HepG2 (cell line): Measurements from ENCODE around the gene SIX4. TPM values are rescaled to one million over a fixed set of nuclear protein-coding genes. Genes with fewer than 3 reads are reported as not detected.

Experiments
- ATAC-seq: fragments of 200-7000 bp; cut with Tn5 transposase; 3 replicates; pipeline ENCODE4 v1.9.1; 2020; ENCODE audit warnings: mild to moderate bottlenecking, moderate library complexity
- BruUV-seq: library from RNA; stranded (reverse); fragments of 400-500 nt; replicated peaks from 2 replicates; lab custom pipeline; 2021; lab: Mats Ljungman, UMichigan
- CTCF ChIA-PET: fragments of 300-600 bp; formaldehyde crosslinking; extraction: SDS; loops from one replicate; lab custom pipeline; 2021; ENCODE audit warnings: low total read pairs, inconsistent platforms, low intra/inter-chr PET ratio; lab: Yijun Ruan, JAX
- POLR2A ChIA-PET: fragments of 350-600 bp; sonication (Branson Sonifier 250); formaldehyde crosslinking; loops from one replicate; lab custom pipeline; 2020; ENCODE audit warnings: antibody characterized with exemption, inconsistent platforms; lab: Yijun Ruan, JAX
- DNase-seq: peaks from one replicate; pipeline ENCODE4 v3.0.0-alpha.2; 2015; ENCODE audit warnings: low spot score
- FAIRE-seq: peaks from 3 replicates; lab custom pipeline; 2011; peaks lifted over from hg19 to GRCh38; lab: Jason Lieb, UNC
- H2AFZ ChIP-seq: one replicate; pipeline ENCODE4 v1.6.1; 2011; ENCODE audit warnings: low read length, inconsistent platforms
- H3K27ac ChIP-seq: fragments of 300-600 bp; 3 replicates; pipeline ENCODE4 v1.8.0; 2011; ENCODE audit warnings: mixed run types, mild to moderate bottlenecking, mixed read lengths, low read length, inconsistent platforms; ENCODE audit not compliant: insufficient read depth; ENCODE audit errors: extremely low read length
- H3K27me3 ChIP-seq, 2 experiments: fragments of 200-600 bp in 1 of 2; 2 replicates in 1 of 2; 3 replicates in 1 of 2; pipeline versions ENCODE4 v1.6.0 to v1.8.0; 2011; ENCODE audit warnings: low read length in 2 of 2, mild to moderate bottlenecking in 2 of 2, moderate library complexity in 2 of 2, inconsistent platforms in 1 of 2; ENCODE audit not compliant: insufficient read depth in 2 of 2, control insufficient read depth in 1 of 2
- H3K36me3 ChIP-seq, 2 experiments: fragments of 200-600 bp in 1 of 2; replicated peaks in 1 of 2; 2 replicates in 1 of 2; 3 replicates in 1 of 2; pipeline versions ENCODE4 v1.5.1 to v1.8.0; 2011; ENCODE audit warnings: low read length in 2 of 2, inconsistent platforms in 1 of 2; ENCODE audit not compliant: insufficient read depth in 2 of 2, control insufficient read depth in 1 of 2
- H3K4me1 ChIP-seq: 2 replicates; pipeline ENCODE4 v1.5.1; 2012; ENCODE audit warnings: low read length, inconsistent platforms; ENCODE audit not compliant: insufficient read depth
- H3K4me2 ChIP-seq: 2 replicates; pipeline ENCODE4 v1.6.0; 2011; ENCODE audit warnings: low read depth, low read length, inconsistent platforms
- H3K4me3 ChIP-seq, 3 experiments: fragments of 200-600 bp in 1 of 3; sonication (generic), shearing (Covaris generic) in 1 of 3; replicated peaks in 1 of 3; 2 replicates each; pipeline ENCODE4 v1.5.1; 2011 to 2016; ENCODE audit warnings: low read length in 3 of 3, inconsistent platforms in 2 of 3, low read depth in 2 of 3, mild to moderate bottlenecking in 2 of 3, control low read depth in 1 of 3, mixed read lengths in 1 of 3; ENCODE audit not compliant: insufficient read depth in 1 of 3
- H3K79me2 ChIP-seq: one replicate; pipeline ENCODE4 v1.6.1; 2011; ENCODE audit warnings: low read length, inconsistent platforms; ENCODE audit not compliant: insufficient read depth
- H3K9ac ChIP-seq: 2 replicates; pipeline ENCODE4 v1.6.0; 2011; ENCODE audit warnings: mild to moderate bottlenecking, low read depth, low read length, inconsistent platforms; ENCODE audit not compliant: insufficient read depth
- H3K9me3 ChIP-seq: 2 replicates; pipeline ENCODE4 v1.5.1; 2012; ENCODE audit warnings: mild to moderate bottlenecking, low read length
- H4K20me1 ChIP-seq: 2 replicates; pipeline ENCODE4 v1.6.0; 2011; ENCODE audit warnings: inconsistent platforms, mild to moderate bottlenecking, low read length, moderate library complexity; ENCODE audit not compliant: insufficient read depth
- KAT8 ChIP-seq: IDR thresholded peaks from 2 replicates; pipeline ENCODE4 v1.6.1; 2016; ENCODE audit warnings: missing genetic modification reagents, missing compliant biosample characterization
- NFYB ChIP-seq: sonication (generic); formaldehyde crosslinking; IDR thresholded peaks from 2 replicates; pipeline ENCODE4 v1.4.0; 2020; ENCODE audit warnings: missing genetic modification reagents
- PCBP2 ChIP-seq: fragments of 200-400 bp; formaldehyde crosslinking; optimal IDR thresholded peaks from 2 replicates; pipeline ENCODE3; 2018; ENCODE audit warnings: low read length, low read depth; ENCODE audit not compliant: poor library complexity, severe bottlenecking
- PRPF4 ChIP-seq: fragments of 200-400 bp; formaldehyde crosslinking; IDR thresholded peaks from 2 replicates; pipeline ENCODE4 v1.6.1; 2016; ENCODE audit warnings: low read length, low read depth; ENCODE audit not compliant: poor library complexity, severe bottlenecking
- SAP130 ChIP-seq: IDR thresholded peaks from 2 replicates; pipeline ENCODE4 v1.6.1; 2016; ENCODE audit warnings: low read depth
- TBP ChIP-seq: sonication (generic); formaldehyde crosslinking; IDR thresholded peaks from 2 replicates; pipeline ENCODE4 v1.5.0; 2020; ENCODE audit warnings: missing genetic modification reagents
- TCF12 ChIP-seq, 2 experiments: fragments of 450-650 bp in 1 of 2; sonication (generic) in 1 of 2; formaldehyde crosslinking in 1 of 2; IDR thresholded peaks; 2 replicates each; pipeline versions ENCODE4 v1.6.1 to v1.8.0; 2017 to 2022; ENCODE audit warnings: antibody characterized with exemption in 1 of 2, mild to moderate bottlenecking in 1 of 2, missing genetic modification reagents in 1 of 2, moderate library complexity in 1 of 2
- TEAD3 ChIP-seq: optimal IDR thresholded peaks from 2 replicates; pipeline ENCODE3; 2016; ENCODE audit warnings: borderline replicate concordance
- ZFYVE20 ChIP-seq: sonication (generic); formaldehyde crosslinking; IDR thresholded peaks from 2 replicates; pipeline ENCODE4 v1.8.0; 2023; ENCODE audit warnings: low read depth, mild to moderate bottlenecking, moderate library complexity, missing genetic modification reagents, borderline replicate concordance
- ZNF512B ChIP-seq: sonication (generic); formaldehyde crosslinking; IDR thresholded peaks from 2 replicates; pipeline ENCODE4 v1.5.1; 2020; ENCODE audit warnings: missing genetic modification reagents, mild to moderate bottlenecking, borderline replicate concordance
- ZNF652 ChIP-seq: IDR thresholded peaks from 2 replicates; pipeline ENCODE4 v1.6.1; 2016; ENCODE audit warnings: low read depth, borderline replicate concordance
- ZNF720 ChIP-seq: sonication (generic); formaldehyde crosslinking; IDR thresholded peaks from 2 replicates; pipeline ENCODE4 v1.4.0; 2020; ENCODE audit warnings: missing genetic modification reagents
- WGBS: methylation state at CpG from one replicate; pipeline ENCODE4 v1.1.6; 2017; ENCODE audit warnings: low lambda C conversion rate; 5-methylcytosine and 5-hydroxymethylcytosine counted together
- in situ Hi-C: cut with HindIII; loops from 2 replicates; pipeline ENCODE4 v1.10.0; 2017; ENCODE audit warnings: low pct_unique_long_range_greater_than_20kb; ENCODE audit not compliant: extremely low pct_ligation_motif_present
- intact Hi-C: fragments of 100-400 bp; cut with micrococcal nuclease; formaldehyde crosslinking; loops from one replicate; pipeline ENCODE4 v1.10.0; 2022; ENCODE audit not compliant: unreplicated experiment
- polyA plus RNA-seq, 8 experiments: library from polyadenylated mRNA; depleted of rRNA in 3 of 8; stranded (reverse) in 7 of 8; unstranded in 1 of 8; fragments of >200 nt; fragmentation: Illumina TruSeq in 4 of 8; extraction: Trizol in 4 of 8; gene quantifications; 2 replicates each; pipeline versions ENCODE4 v1.2.1 to v1.2.3, GENCODE V29; 2011 to 2016; ENCODE audit warnings: low read depth in 4 of 8, missing spikeins in 1 of 8, mixed read lengths in 1 of 8; ENCODE audit not compliant: insufficient read depth in 1 of 8
- total RNA-seq, 5 experiments: library from RNA; depleted of rRNA; stranded (reverse); fragments of >200 nt; fragmentation: Illumina TruSeq; extraction: Trizol; gene quantifications; 2 replicates each; pipeline ENCODE4 v1.2.3, GENCODE V29; 2016; ENCODE audit warnings: low read depth in 1 of 5
- TF ChIP-seq, protein P1 (sequence below): sonication (generic); formaldehyde crosslinking; IDR thresholded peaks from 2 replicates; pipeline ENCODE4 v1.8.1; 2023; ENCODE audit warnings: mild to moderate bottlenecking, missing genetic modification reagents, borderline replicate concordance
- TF ChIP-seq, protein P2 (sequence below): sonication (generic); formaldehyde crosslinking; IDR thresholded peaks from 2 replicates; pipeline ENCODE4 v1.8.0; 2022; ENCODE audit warnings: mild to moderate bottlenecking, missing genetic modification reagents; ENCODE audit not compliant: insufficient replicate concordance

The SIX4 gene
- total and polyA plus RNA-seq, 2 of the 13 experiments (the other 11 are each of a cell fraction or from before 2014, with no cell fraction given), result 5.0 to 6.0 TPM

GRCh38 chr14:60736494-60736893, 12.3 kb upstream of the SIX4 start:
- ATAC-seq, result peak; percentile 57
- Histone ChIP-seq H3K9me3 (no peaks in the 10 kb centered on the region), H3K27me3 (no peaks in the 10 kb centered on the region; a peak in 1 of 5 replicates), H3K4me3 (peak overlapping the region; percentile 86 to 97 (median 95); a peak in 5 of 6 replicates), H4K20me1 (peaks cover 8% of the 10 kb centered on the region), H3K4me1 (peaks cover 22% of the 10 kb centered on the region), H2AFZ (no peak overlapping the region), H3K9ac (no peak overlapping the region), H3K27ac (peak overlapping the region; percentile 22), H3K36me3 (no peaks in the 10 kb centered on the region), H3K79me2 (peaks cover 61% of the 10 kb centered on the region), H3K4me2 (peak overlapping the region; percentile 88)
- TF ChIP-seq ZNF652, result peak; percentile 90
- no peak for TF ChIP-seq ZNF720 (CRISPR knock-in tag)
- no peak for TF ChIP-seq NFYB (CRISPR knock-in tag)
- TF ChIP-seq, protein P1, sequence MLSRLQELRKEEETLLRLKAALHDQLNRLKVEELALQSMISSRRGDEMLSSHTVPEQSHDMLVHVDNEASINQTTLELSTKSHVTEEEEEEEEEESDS (CRISPR knock-in tag), result no peak
- TF ChIP-seq TEAD3 (CRISPR knock-in tag), result peak; percentile 47
- TF ChIP-seq KAT8 (CRISPR knock-in tag), result 0 out of 2 replicates have a peak, but pooled peaks have one; percentile 27
- TF ChIP-seq ZNF512B (CRISPR knock-in tag), result no peak
- TF ChIP-seq PRPF4, result no peak
- TF ChIP-seq PCBP2, result no peak
- TF ChIP-seq SAP130, result peak; percentile 58
- no peak for TF ChIP-seq ZFYVE20 (CRISPR knock-in tag)
- TF ChIP-seq TCF12 (IDR thresholded peaks at IDR 0.05), result no peak
- TF ChIP-seq TCF12 (CRISPR knock-in tag; IDR thresholded peaks at IDR 0.05), result no peak
- TF ChIP-seq, protein P2, sequence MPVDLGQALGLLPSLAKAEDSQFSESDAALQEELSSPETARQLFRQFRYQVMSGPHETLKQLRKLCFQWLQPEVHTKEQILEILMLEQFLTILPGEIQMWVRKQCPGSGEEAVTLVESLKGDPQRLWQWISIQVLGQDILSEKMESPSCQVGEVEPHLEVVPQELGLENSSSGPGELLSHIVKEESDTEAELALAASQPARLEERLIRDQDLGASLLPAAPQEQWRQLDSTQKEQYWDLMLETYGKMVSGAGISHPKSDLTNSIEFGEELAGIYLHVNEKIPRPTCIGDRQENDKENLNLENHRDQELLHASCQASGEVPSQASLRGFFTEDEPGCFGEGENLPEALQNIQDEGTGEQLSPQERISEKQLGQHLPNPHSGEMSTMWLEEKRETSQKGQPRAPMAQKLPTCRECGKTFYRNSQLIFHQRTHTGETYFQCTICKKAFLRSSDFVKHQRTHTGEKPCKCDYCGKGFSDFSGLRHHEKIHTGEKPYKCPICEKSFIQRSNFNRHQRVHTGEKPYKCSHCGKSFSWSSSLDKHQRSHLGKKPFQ (CRISPR knock-in tag), result no peak
- TF ChIP-seq TBP (CRISPR knock-in tag), result no peak
- FAIRE-seq, result peak; percentile 77
- WGBS, result 5% methylated on average over 4 of the region's 4 CpGs
- CTCF ChIA-PET, result no interaction called here
- POLR2A ChIA-PET, result interaction anchor here (2.0 kb wide), 1 partner anchor 14 kb away, joined by 11 read pairs; the partner anchor contains the start of gene SIX4
- in situ Hi-C loops (no loop called here), intact Hi-C loops (loop anchor here (5.0 kb wide), 1 partner anchor 516 kb away; no protein-coding TSS in a partner anchor)
- BruUV-seq, result no TSS peak
- peak; percentile 71 for DNase-seq
